DND-41 (cell line): ENCODE data around the gene RCC2.
"Not testable (repeated sequence)": the region's sequence is repeated elsewhere in the genome, so short reads cannot be mapped to it uniquely, and the experiment has no call there.

ENCODE experiments used
- ATAC-seq: fragments of 200-7000 bp; cut with Tn5 transposase; 3 replicates; pipeline ENCODE4 v1.9.1; 2021; ENCODE audit warnings: low read depth; ENCODE audit not compliant: insufficient read depth
- DNase-seq: peaks from one replicate; pipeline ENCODE4 v3.0.0-alpha.2; 2020
- H2AFZ ChIP-seq: 2 replicates; pipeline ENCODE4 v1.6.0; 2012; ENCODE audit warnings: low read depth, low read length
- H3K27ac ChIP-seq: 2 replicates; pipeline ENCODE4 v1.5.1; 2012; ENCODE audit warnings: low read length, inconsistent platforms
- H3K27me3 ChIP-seq: fragments of 200-600 bp; sonication (generic); 2 replicates; pipeline ENCODE4 v1.6.0; 2012; ENCODE audit warnings: low read length, mild to moderate bottlenecking, inconsistent platforms; ENCODE audit not compliant: insufficient read depth, poor library complexity
- H3K36me3 ChIP-seq: 2 replicates; pipeline ENCODE4 v1.5.1; 2012; ENCODE audit warnings: low read length, inconsistent platforms; ENCODE audit not compliant: insufficient read depth
- H3K4me1 ChIP-seq: 2 replicates; pipeline ENCODE4 v1.5.1; 2012; ENCODE audit warnings: mild to moderate bottlenecking, low read length; ENCODE audit not compliant: insufficient read depth
- H3K4me2 ChIP-seq: 2 replicates; pipeline ENCODE4 v1.6.0; 2012; ENCODE audit warnings: mild to moderate bottlenecking, moderate library complexity, low read length, inconsistent platforms; ENCODE audit not compliant: insufficient read depth
- H3K4me3 ChIP-seq, 2 experiments: fragments of 200-600 bp in 1 of 2; shearing (Covaris generic) in 1 of 2; 2 replicates each; pipeline ENCODE4 v1.5.1; 2012 to 2016; ENCODE audit warnings: inconsistent platforms in 2 of 2, low read length in 2 of 2, mild to moderate bottlenecking in 2 of 2, low read depth in 1 of 2, moderate library complexity in 1 of 2
- H3K79me2 ChIP-seq: 2 replicates; pipeline ENCODE4 v1.6.0; 2012; ENCODE audit warnings: low read length, inconsistent platforms; ENCODE audit not compliant: insufficient read depth
- H3K9ac ChIP-seq: 2 replicates; pipeline ENCODE4 v1.6.0; 2012; ENCODE audit warnings: low read depth, mild to moderate bottlenecking, inconsistent platforms, low read length, moderate library complexity
- H3K9me3 ChIP-seq: 2 replicates; pipeline ENCODE4 v1.5.1; 2012; ENCODE audit warnings: low read length, moderate library complexity, mild to moderate bottlenecking, inconsistent platforms; ENCODE audit not compliant: insufficient read depth, severe bottlenecking
- H4K20me1 ChIP-seq: 2 replicates; pipeline ENCODE4 v1.6.0; 2012; ENCODE audit warnings: low read length; ENCODE audit not compliant: insufficient read depth
- EZH2 ChIP-seq: IDR thresholded peaks from 3 replicates; pipeline ENCODE4 v1.6.1; 2012; ENCODE audit warnings: borderline replicate concordance, low read depth, mild to moderate bottlenecking, moderate library complexity, low read length, inconsistent platforms; ENCODE audit not compliant: severe bottlenecking
- TF ChIP-seq, protein P1 (sequence below): IDR thresholded peaks from 2 replicates; pipeline ENCODE4 v1.5.1; 2012; ENCODE audit warnings: borderline replicate concordance, low read length, moderate library complexity, mild to moderate bottlenecking; ENCODE audit not compliant: poor library complexity, severe bottlenecking; ENCODE audit errors: extremely low read depth

Gene RCC2

DNA sequence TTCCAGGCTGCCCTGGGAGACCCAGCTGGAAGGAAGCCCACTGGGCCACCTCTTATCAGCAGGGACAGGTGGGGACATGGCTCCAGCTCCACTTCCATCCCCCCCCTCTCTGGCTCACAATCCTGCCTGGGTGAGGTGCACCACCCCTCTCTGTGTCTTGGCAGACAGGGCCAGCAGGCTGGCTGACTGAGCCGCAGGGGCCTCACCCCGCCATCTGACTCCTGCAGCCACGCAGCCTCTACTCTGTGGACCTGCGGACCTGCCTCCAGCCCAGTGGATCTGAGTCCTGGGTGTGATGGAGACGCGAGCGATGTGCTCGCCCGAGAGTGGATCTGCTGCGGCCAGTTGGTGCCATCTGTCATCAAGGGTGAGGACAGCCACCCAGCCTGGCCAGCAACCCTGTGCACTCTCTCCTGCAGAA, 30.1 kb downstream of the RCC2 start:
- Histone ChIP-seq H3K36me3 (peaks cover 84% of the 10 kb centered on the region), H3K4me2 (no peak overlapping the region), H3K4me3 (no peak overlapping the region), H3K9ac (no peak overlapping the region), H3K9me3 (no peaks in the 10 kb centered on the region), H3K79me2 (peaks cover 11% of the 10 kb centered on the region; the same call in 1 of the 2 replicates), H4K20me1 (peaks cover 72% of the 10 kb centered on the region), H3K27me3 (no peaks in the 10 kb centered on the region), H3K27ac (no peak overlapping the region), H3K4me1 (no peaks in the 10 kb centered on the region), H2AFZ (no peak overlapping the region)
- no peak for DNase-seq
- no peak for ATAC-seq
- TF ChIP-seq, protein P1, sequence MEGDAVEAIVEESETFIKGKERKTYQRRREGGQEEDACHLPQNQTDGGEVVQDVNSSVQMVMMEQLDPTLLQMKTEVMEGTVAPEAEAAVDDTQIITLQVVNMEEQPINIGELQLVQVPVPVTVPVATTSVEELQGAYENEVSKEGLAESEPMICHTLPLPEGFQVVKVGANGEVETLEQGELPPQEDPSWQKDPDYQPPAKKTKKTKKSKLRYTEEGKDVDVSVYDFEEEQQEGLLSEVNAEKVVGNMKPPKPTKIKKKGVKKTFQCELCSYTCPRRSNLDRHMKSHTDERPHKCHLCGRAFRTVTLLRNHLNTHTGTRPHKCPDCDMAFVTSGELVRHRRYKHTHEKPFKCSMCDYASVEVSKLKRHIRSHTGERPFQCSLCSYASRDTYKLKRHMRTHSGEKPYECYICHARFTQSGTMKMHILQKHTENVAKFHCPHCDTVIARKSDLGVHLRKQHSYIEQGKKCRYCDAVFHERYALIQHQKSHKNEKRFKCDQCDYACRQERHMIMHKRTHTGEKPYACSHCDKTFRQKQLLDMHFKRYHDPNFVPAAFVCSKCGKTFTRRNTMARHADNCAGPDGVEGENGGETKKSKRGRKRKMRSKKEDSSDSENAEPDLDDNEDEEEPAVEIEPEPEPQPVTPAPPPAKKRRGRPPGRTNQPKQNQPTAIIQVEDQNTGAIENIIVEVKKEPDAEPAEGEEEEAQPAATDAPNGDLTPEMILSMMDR = no peak
- no peak for TF ChIP-seq EZH2

DNA sequence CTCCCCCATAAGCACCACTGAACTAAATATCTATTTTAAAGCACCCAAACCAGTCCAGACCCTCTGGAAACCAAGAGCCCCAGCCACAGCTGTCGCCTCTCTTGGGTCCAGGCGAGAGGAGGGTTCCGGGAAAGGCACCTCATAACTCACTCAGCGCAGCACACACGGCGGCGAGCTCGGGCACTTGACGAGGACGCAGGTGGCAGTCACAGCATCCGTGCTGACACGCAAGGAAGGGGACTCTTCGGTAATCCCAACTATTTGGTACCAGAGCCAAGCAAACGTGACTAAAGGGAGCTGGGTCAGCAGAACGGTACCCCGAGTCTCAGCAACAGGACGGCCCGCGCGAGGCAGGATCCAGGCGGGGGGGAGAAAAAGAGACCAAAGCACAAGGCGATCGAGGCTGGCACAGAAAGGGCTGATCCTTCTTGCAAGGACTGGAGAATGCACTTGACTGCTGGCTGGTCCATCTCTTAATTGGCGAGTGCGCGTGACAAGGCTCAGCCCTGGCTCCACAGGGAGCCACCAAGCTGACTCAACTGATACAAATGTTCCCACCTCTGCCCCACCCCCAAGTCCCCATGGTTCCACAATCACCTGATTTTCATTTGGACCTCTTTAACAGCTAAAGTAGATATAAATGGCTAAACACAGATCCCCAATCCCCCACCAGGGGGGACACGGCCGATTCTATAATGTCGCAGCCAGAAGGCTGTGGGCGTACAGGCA, 31.5 kb downstream of the RCC2 start:
- not testable (repeated sequence) for H3K79me2 ChIP-seq, H2AFZ ChIP-seq, H3K4me1 ChIP-seq, H3K9ac ChIP-seq, H3K4me3 ChIP-seq, H3K4me2 ChIP-seq, H3K9me3 ChIP-seq, H3K27me3 ChIP-seq, ATAC-seq, DNase-seq, H3K27ac ChIP-seq
- peaks cover 69% of the 10 kb centered on the region for H3K36me3 ChIP-seq
- peaks cover 68% of the 10 kb centered on the region for H4K20me1 ChIP-seq

DNA sequence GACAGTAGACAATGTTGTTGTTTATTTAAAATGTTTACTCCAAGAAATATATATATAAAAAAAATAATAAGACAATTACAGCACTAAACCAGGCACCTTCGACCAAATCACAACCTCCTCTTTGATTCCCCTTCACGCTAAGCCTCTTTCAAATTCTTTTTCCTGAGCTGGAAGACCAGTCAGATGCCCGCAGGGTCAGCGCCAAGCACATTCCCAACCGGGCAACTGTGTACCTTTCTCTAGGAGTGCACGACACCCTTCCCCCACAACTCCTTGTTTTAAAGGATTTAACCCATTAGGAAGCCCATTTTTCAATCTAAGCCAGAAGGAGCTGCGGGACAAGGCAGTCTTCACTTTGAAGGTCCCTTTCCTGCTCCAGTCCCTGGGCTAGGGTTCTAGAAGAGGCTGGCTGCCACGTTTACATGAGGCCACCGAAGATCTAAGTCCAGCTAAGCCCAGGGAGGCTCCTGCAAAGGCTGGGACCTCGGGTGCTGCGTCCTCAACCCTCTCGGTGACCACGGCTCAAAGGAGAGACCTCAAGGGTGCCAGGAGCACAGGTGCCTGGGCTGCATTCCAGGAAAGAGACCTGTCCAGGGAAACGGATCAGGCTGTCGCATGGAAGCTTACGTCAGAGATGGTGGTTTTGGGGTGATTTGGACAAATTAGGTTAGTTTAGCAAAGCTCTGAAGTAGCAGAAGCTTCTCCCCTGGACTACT, 32.6 kb downstream of the RCC2 start:
- H3K4me2 ChIP-seq, H2AFZ ChIP-seq, H3K27me3 ChIP-seq, H3K9ac ChIP-seq, H3K79me2 ChIP-seq, H3K4me1 ChIP-seq, H3K9me3 ChIP-seq, H3K27ac ChIP-seq, DNase-seq, H3K4me3 ChIP-seq, ATAC-seq: not testable (repeated sequence)
- H3K36me3 ChIP-seq = peaks cover 59% of the 10 kb centered on the region
- peaks cover 57% of the 10 kb centered on the region for H4K20me1 ChIP-seq

DNA sequence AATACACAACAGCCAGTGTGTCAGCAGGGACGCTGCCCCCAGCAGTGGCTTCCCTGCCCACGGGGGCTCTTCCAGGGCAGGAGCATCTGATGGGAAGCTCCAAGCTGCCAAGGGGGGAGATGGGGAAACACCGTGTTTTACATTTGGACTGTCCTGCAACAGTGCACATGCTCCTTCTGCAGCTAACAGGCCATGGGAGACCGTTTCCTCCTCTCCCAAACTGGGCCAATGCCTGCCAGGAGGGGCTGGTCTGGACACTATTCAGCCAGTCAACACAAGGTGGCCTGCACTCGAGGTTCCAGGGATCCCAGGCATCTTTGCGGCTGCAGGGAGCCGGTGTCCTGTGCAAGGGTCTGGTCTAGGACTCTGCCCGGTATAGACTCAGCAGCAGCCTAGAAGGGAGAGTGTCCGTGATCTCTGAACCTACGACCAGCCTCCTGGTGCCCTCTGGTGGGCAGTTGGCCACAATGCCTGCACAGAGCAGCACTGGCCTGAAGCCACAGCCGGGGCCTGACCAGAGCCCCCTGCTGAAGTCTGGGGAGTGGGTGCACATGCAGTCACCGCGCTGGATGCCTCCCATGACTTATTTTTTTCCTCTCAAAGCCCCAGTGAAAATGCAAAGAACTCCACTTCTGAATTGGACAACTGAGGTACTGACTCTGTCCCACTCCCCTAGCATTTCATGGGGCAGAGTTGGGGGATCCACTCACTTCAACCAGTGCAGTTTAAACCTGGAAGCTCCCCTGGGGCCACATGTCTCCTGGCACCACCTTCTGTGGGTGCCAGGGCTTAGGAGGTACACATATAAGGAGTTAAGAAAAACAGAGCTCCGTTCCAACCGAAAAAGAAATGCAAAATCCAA, 33.3 kb downstream of the RCC2 start:
- ATAC-seq (peak; percentile 77), DNase-seq (peak; percentile 51)
- Histone ChIP-seq H3K4me3 (no peak overlapping the region), H3K27me3 (no peaks in the 10 kb centered on the region), H3K36me3 (peaks cover 51% of the 10 kb centered on the region), H3K4me2 (no peak overlapping the region), H3K79me2 (no peaks in the 10 kb centered on the region), H2AFZ (no peak overlapping the region), H3K27ac (no peak overlapping the region), H3K4me1 (no peaks in the 10 kb centered on the region), H3K9ac (no peak overlapping the region), H4K20me1 (peaks cover 55% of the 10 kb centered on the region), H3K9me3 (no peaks in the 10 kb centered on the region)
- TF ChIP-seq, protein P1 = peak; percentile 79
- TF ChIP-seq EZH2 = no peak
